HepG2 (cell line): ENCODE results near the gene SYNJ2. TPM values are rescaled to one million over a fixed set of nuclear protein-coding genes. Genes with fewer than 3 reads are reported as not detected.

ENCODE experiments used
- CC2D1A ChIP-seq: sonication (generic); formaldehyde crosslinking; IDR thresholded peaks from 2 replicates; pipeline ENCODE4 v1.8.1; 2023; ENCODE audit warnings: mild to moderate bottlenecking, missing genetic modification reagents
- DR1 ChIP-seq: sonication (generic); formaldehyde crosslinking; IDR thresholded peaks from 2 replicates; pipeline ENCODE4 v1.8.0; 2021; ENCODE audit warnings: mild to moderate bottlenecking, missing genetic modification reagents, inconsistent platforms
- FOSL2 ChIP-seq: sonication (generic); formaldehyde crosslinking; IDR thresholded peaks from 2 replicates; pipeline ENCODE4 v1.4.0; 2020; ENCODE audit warnings: missing genetic modification reagents
- FOXO1 ChIP-seq: sonication (generic); formaldehyde crosslinking; IDR thresholded peaks from 2 replicates; pipeline ENCODE4 v1.4.0; 2020; ENCODE audit warnings: missing genetic modification reagents
- HOXA5 ChIP-seq: sonication (generic); formaldehyde crosslinking; IDR thresholded peaks from 2 replicates; pipeline ENCODE4 v1.4.0; 2020; ENCODE audit warnings: missing genetic modification reagents
- KAT7 ChIP-seq: IDR thresholded peaks from 2 replicates; pipeline ENCODE4 v1.6.1; 2018; ENCODE audit warnings: borderline replicate concordance, missing compliant biosample characterization
- KLF11 ChIP-seq: IDR thresholded peaks from 2 replicates; pipeline ENCODE4 v1.6.1; 2016; ENCODE audit warnings: missing compliant biosample characterization
- KLF12 ChIP-seq: sonication (generic); formaldehyde crosslinking; IDR thresholded peaks from 2 replicates; pipeline ENCODE4 v1.4.0; 2020; ENCODE audit warnings: missing genetic modification reagents, borderline replicate concordance
- MEIS2 ChIP-seq: sonication (generic); formaldehyde crosslinking; IDR thresholded peaks from 2 replicates; pipeline ENCODE4 v1.9.0; 2021; ENCODE audit warnings: mild to moderate bottlenecking, missing genetic modification reagents
- NAIF1 ChIP-seq: sonication (generic); formaldehyde crosslinking; IDR thresholded peaks from 2 replicates; pipeline ENCODE4 v1.5.0; 2020; ENCODE audit warnings: mild to moderate bottlenecking, missing genetic modification reagents, borderline replicate concordance
- NCOR1 ChIP-seq: fragments of 200-600 bp; sonication (generic); IDR thresholded peaks from 2 replicates; pipeline ENCODE4 v1.7.0; 2017; ENCODE audit warnings: antibody characterized with exemption, low read length, borderline replicate concordance
- PHF21A ChIP-seq: sonication (generic); formaldehyde crosslinking; IDR thresholded peaks from 2 replicates; pipeline ENCODE4 v1.5.0; 2020; ENCODE audit warnings: mild to moderate bottlenecking, missing genetic modification reagents
- POLR2G ChIP-seq: fragments of 200-400 bp; formaldehyde crosslinking; IDR thresholded peaks from 2 replicates; pipeline ENCODE4 v1.6.1; 2018; ENCODE audit warnings: mild to moderate bottlenecking, low read depth, low read length, moderate library complexity
- ZC3H13 ChIP-seq: sonication (generic); formaldehyde crosslinking; IDR thresholded peaks from 2 replicates; pipeline ENCODE4 v1.8.1; 2023; ENCODE audit warnings: mild to moderate bottlenecking, missing genetic modification reagents, moderate library complexity
- ZNF292 ChIP-seq: sonication (generic); formaldehyde crosslinking; IDR thresholded peaks from 2 replicates; pipeline ENCODE4 v1.8.1; 2022; ENCODE audit warnings: mild to moderate bottlenecking, low read depth, missing genetic modification reagents, borderline replicate concordance
- ZNF367 ChIP-seq: sonication (generic); formaldehyde crosslinking; IDR thresholded peaks from 2 replicates; pipeline ENCODE4 v1.4.0; 2020; ENCODE audit warnings: missing genetic modification reagents, borderline replicate concordance
- ZNF557 ChIP-seq: sonication (generic); formaldehyde crosslinking; IDR thresholded peaks from 2 replicates; pipeline ENCODE4 v1.4.0; 2020; ENCODE audit warnings: missing genetic modification reagents
- ZNF577 ChIP-seq: sonication (generic); formaldehyde crosslinking; IDR thresholded peaks from 2 replicates; pipeline ENCODE4 v1.4.0; 2020; ENCODE audit warnings: mild to moderate bottlenecking, low read depth, missing genetic modification reagents, borderline replicate concordance
- ZNF776 ChIP-seq: sonication (generic); formaldehyde crosslinking; IDR thresholded peaks from 2 replicates; pipeline ENCODE4 v1.4.0; 2020; ENCODE audit warnings: mild to moderate bottlenecking, missing genetic modification reagents
- ZSCAN20 ChIP-seq: sonication (generic); formaldehyde crosslinking; IDR thresholded peaks from 2 replicates; pipeline ENCODE4 v1.4.0; 2020; ENCODE audit warnings: missing genetic modification reagents, mild to moderate bottlenecking, borderline replicate concordance
- polyA plus RNA-seq, 8 experiments: library from polyadenylated mRNA; depleted of rRNA in 3 of 8; stranded (reverse) in 7 of 8; unstranded in 1 of 8; fragments of >200 nt; fragmentation: Illumina TruSeq in 4 of 8; extraction: Trizol in 4 of 8; gene quantifications; 2 replicates each; pipeline versions ENCODE4 v1.2.1 to v1.2.3, GENCODE V29; 2011 to 2016; ENCODE audit warnings: low read depth in 4 of 8, missing spikeins in 1 of 8, mixed read lengths in 1 of 8; ENCODE audit not compliant: insufficient read depth in 1 of 8
- total RNA-seq, 5 experiments: library from RNA; depleted of rRNA; stranded (reverse); fragments of >200 nt; fragmentation: Illumina TruSeq; extraction: Trizol; gene quantifications; 2 replicates each; pipeline ENCODE4 v1.2.3, GENCODE V29; 2016; ENCODE audit warnings: low read depth in 1 of 5
- TF ChIP-seq, protein P1 (sequence below): sonication (generic); formaldehyde crosslinking; IDR thresholded peaks from 2 replicates; pipeline ENCODE4 v1.5.1; 2020; ENCODE audit warnings: missing genetic modification reagents, mild to moderate bottlenecking, borderline replicate concordance
- TF ChIP-seq, protein P2 (sequence below): conservative IDR thresholded peaks from 2 replicates; pipeline ENCODE4 v1.6.1; 2018; ENCODE audit warnings: missing genetic modification reagents
- TF ChIP-seq, protein P3 (sequence below): fragments of 450-650 bp; IDR thresholded peaks from 2 replicates; pipeline ENCODE4 v1.6.1; 2017
- TF ChIP-seq, protein P4 (sequence below): IDR thresholded peaks from 2 replicates; pipeline ENCODE4 v1.6.1; 2016; ENCODE audit warnings: missing genetic modification reagents, missing compliant biosample characterization

The SYNJ2 gene
- total and polyA plus RNA-seq, 2 of the 13 experiments (the other 11 are each of a cell fraction or from before 2014, with no cell fraction given) = 39.1 to 57.6 TPM

DNA sequence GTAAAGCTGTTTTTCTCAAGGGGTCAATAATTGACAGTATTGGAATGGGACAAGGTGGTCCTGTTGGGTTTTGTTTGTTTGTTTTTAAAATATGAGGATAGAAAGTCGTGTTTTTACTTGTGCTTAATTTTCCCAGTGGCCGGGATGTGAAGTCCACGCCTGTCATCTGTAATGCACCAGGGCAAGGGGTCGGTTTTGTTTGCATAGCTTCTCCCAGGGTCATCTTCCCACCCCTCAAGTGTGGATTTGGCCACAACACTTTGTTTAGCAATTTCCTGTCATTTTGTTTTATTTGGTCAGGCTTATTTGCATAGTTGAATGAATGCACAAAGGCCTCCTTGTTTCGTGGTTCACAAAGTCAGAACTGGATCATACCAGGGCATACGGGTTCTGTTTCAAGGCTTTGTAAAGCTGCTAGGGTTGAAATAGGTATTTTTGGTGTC lies 29.8 kb downstream of the SYNJ2 start (continued):
- TF ChIP-seq, protein P1, sequence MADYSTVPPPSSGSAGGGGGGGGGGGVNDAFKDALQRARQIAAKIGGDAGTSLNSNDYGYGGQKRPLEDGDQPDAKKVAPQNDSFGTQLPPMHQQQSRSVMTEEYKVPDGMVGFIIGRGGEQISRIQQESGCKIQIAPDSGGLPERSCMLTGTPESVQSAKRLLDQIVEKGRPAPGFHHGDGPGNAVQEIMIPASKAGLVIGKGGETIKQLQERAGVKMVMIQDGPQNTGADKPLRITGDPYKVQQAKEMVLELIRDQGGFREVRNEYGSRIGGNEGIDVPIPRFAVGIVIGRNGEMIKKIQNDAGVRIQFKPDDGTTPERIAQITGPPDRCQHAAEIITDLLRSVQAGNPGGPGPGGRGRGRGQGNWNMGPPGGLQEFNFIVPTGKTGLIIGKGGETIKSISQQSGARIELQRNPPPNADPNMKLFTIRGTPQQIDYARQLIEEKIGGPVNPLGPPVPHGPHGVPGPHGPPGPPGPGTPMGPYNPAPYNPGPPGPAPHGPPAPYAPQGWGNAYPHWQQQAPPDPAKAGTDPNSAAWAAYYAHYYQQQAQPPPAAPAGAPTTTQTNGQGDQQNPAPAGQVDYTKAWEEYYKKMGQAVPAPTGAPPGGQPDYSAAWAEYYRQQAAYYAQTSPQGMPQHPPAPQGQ (CRISPR knock-in tag) = no peak
- TF ChIP-seq ZNF577 (no peak), DR1 (no peak), POLR2G (peak; percentile 63), KLF12 (CRISPR knock-in tag) (no peak), HOXA5 (CRISPR knock-in tag) (peak; percentile 63; the same call in 1 of the 2 replicates), CC2D1A (CRISPR knock-in tag) (no peak; the same call in 1 of the 2 replicates), ZNF292 (CRISPR knock-in tag) (peak; percentile 85; the same call in 1 of the 2 replicates), FOSL2 (CRISPR knock-in tag) (peak; percentile 91), PHF21A (peak; percentile 99), NCOR1 (peak; percentile 98; the same call in 1 of the 2 replicates), FOXO1 (peak; percentile 97), KAT7 (CRISPR knock-in tag) (no peak), KLF11 (CRISPR knock-in tag) (no peak), ZSCAN20 (peak; percentile 89), ZNF367 (no peak), MEIS2 (CRISPR knock-in tag) (peak; percentile 96), ZC3H13 (CRISPR knock-in tag) (no peak), ZNF557 (CRISPR knock-in tag) (no peak), NAIF1 (CRISPR knock-in tag) (no peak; the same call in 1 of the 2 replicates), ZNF776 (CRISPR knock-in tag) (no peak)
- TF ChIP-seq, protein P2, sequence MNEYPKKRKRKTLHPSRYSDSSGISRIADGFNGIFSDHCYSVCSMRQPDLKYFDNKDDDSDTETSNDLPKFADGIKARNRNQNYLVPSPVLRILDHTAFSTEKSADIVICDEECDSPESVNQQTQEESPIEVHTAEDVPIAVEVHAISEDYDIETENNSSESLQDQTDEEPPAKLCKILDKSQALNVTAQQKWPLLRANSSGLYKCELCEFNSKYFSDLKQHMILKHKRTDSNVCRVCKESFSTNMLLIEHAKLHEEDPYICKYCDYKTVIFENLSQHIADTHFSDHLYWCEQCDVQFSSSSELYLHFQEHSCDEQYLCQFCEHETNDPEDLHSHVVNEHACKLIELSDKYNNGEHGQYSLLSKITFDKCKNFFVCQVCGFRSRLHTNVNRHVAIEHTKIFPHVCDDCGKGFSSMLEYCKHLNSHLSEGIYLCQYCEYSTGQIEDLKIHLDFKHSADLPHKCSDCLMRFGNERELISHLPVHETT = peak; percentile 49; the same call in 1 of the 2 replicates
- TF ChIP-seq, protein P3, sequence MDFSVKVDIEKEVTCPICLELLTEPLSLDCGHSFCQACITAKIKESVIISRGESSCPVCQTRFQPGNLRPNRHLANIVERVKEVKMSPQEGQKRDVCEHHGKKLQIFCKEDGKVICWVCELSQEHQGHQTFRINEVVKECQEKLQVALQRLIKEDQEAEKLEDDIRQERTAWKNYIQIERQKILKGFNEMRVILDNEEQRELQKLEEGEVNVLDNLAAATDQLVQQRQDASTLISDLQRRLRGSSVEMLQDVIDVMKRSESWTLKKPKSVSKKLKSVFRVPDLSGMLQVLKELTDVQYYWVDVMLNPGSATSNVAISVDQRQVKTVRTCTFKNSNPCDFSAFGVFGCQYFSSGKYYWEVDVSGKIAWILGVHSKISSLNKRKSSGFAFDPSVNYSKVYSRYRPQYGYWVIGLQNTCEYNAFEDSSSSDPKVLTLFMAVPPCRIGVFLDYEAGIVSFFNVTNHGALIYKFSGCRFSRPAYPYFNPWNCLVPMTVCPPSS = no peak
- TF ChIP-seq, protein P4, sequence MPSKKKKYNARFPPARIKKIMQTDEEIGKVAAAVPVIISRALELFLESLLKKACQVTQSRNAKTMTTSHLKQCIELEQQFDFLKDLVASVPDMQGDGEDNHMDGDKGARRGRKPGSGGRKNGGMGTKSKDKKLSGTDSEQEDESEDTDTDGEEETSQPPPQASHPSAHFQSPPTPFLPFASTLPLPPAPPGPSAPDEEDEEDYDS (CRISPR knock-in tag) = peak; percentile 70
